NOMO-1 treated with dmso at 0.1 percent for 144 hours (cell line): ENCODE data around the gene SFI1.
"Not testable (repeated sequence)": the region's sequence is repeated elsewhere in the genome, so short reads cannot be mapped to it uniquely, and the experiment has no call there.

Experiments
- DNase-seq: peaks from one replicate; lab custom pipeline; 2025; ENCODE audit not compliant: unreplicated experiment; lab: John Stamatoyannopoulos, UW

SFI1 gene

GRCh38 chr22:31585161-31585859, 89.0 kb downstream of the SFI1 start:
- DNase-seq: no peak

GRCh38 chr22:31586137-31586920, 90.0 kb downstream of the SFI1 start:
- DNase-seq: no peak

GRCh38 chr22:31588970-31589675, 92.8 kb downstream of the SFI1 start:
- DNase-seq: no peak

GRCh38 chr22:31590161-31590560, 93.8 kb downstream of the SFI1 start:
- DNase-seq: not testable (repeated sequence)

- no peak for DNase-seq
These were observed 98.9 kb downstream of the SFI1 start for GRCh38 chr22:31595271-31595670.

GRCh38 chr22:31602259-31602952, 106.1 kb downstream of the SFI1 start:
- DNase-seq: no peak

GRCh38 chr22:31603081-31603525, 106.8 kb downstream of the SFI1 start:
- DNase-seq: no peak

- DNase-seq: no peak
These were observed 107.2 kb downstream of the SFI1 start for GRCh38 chr22:31603574-31603973.

- DNase-seq: no peak
These were observed 107.9 kb downstream of the SFI1 start for GRCh38 chr22:31604137-31604705.

GRCh38 chr22:31604746-31605705, 108.7 kb downstream of the SFI1 start:
- no peak for DNase-seq

GRCh38 chr22:31605851-31606585, 109.7 kb downstream of the SFI1 start:
- no peak for DNase-seq

- DNase-seq: no peak
These were observed 111.4 kb downstream of the SFI1 start for GRCh38 chr22:31607696-31608095.

GRCh38 chr22:31609716-31610115, 113.4 kb downstream of the SFI1 start:
- no peak for DNase-seq

- no peak for DNase-seq
These were observed 114.3 kb downstream of the SFI1 start for GRCh38 chr22:31610611-31611010.

- DNase-seq: no peak
These were observed 114.9 kb downstream of the SFI1 start for GRCh38 chr22:31611061-31611760.

- no peak for DNase-seq
These were observed 116.6 kb downstream of the SFI1 start for GRCh38 chr22:31612891-31613285.

- DNase-seq: no peak
These were observed 117.1 kb downstream of the SFI1 start for GRCh38 chr22:31613286-31613903.

- no peak for DNase-seq
These were observed 117.6 kb downstream of the SFI1 start for GRCh38 chr22:31613904-31614296.
